ENCODE data around the gene GLRX5. TPM values are rescaled to one million over a fixed set of nuclear protein-coding genes. Genes with fewer than 3 reads are reported as not detected.

Gene GLRX5
- total RNA-seq, 1 donor from 2014 or later, result 23.7 TPM

- Histone ChIP-seq H3K4me3 (no peak overlapping the region), H3K27ac (no peak overlapping the region), H3K36me3 (no peaks in the 10 kb centered on the region), H3K27me3 (ENCODE audit: low read depth) (no peaks in the 10 kb centered on the region), H3K4me1 (peaks cover 64% of the 10 kb centered on the region), H3K9me3 (no peaks in the 10 kb centered on the region)
- intact Hi-C loops (cut with DNase I), result no loop called here
- ATAC-seq (no peak), DNase-seq (no peak)
- TF ChIP-seq, protein P1, sequence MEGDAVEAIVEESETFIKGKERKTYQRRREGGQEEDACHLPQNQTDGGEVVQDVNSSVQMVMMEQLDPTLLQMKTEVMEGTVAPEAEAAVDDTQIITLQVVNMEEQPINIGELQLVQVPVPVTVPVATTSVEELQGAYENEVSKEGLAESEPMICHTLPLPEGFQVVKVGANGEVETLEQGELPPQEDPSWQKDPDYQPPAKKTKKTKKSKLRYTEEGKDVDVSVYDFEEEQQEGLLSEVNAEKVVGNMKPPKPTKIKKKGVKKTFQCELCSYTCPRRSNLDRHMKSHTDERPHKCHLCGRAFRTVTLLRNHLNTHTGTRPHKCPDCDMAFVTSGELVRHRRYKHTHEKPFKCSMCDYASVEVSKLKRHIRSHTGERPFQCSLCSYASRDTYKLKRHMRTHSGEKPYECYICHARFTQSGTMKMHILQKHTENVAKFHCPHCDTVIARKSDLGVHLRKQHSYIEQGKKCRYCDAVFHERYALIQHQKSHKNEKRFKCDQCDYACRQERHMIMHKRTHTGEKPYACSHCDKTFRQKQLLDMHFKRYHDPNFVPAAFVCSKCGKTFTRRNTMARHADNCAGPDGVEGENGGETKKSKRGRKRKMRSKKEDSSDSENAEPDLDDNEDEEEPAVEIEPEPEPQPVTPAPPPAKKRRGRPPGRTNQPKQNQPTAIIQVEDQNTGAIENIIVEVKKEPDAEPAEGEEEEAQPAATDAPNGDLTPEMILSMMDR (IDR thresholded peaks at IDR 0.05), result no peak
Observed at GRCh38 chr14:95510804-95511203, 24.0 kb upstream of the GLRX5 start.

DNA sequence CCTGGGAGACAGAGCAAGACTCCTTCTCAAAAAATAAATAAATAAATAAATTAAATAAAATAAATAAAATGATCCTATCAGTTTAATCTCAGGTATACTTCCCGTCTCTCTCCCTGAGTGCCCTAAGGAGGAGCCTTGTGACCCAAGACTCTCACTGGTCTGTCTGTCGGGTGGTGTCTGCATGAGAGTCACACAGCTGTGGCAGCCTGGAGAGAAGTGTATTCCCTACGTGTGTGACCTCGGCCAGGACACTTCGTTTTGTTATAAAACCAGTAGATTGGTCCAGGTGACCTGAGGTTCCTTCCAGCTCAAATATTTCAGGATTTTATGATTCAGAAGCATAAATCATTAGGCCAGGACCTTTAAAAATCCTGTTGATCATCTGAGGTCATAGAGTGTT, 23.2 kb upstream of the GLRX5 start:
- no peaks in the 10 kb centered on the region for H3K36me3 ChIP-seq
- intact Hi-C loops (cut with DNase I), result no loop called here
- no peaks in the 10 kb centered on the region for H3K27me3 ChIP-seq (ENCODE audit: low read depth)
- TF ChIP-seq, protein P1 (IDR thresholded peaks at IDR 0.05), result no peak
- H3K4me1 ChIP-seq, result peaks cover 60% of the 10 kb centered on the region
- no peaks in the 10 kb centered on the region for H3K9me3 ChIP-seq
- DNase-seq (no peak), ATAC-seq (no peak)
- no peak overlapping the region for H3K4me3 ChIP-seq
- H3K27ac ChIP-seq, result no peak overlapping the region

DNA sequence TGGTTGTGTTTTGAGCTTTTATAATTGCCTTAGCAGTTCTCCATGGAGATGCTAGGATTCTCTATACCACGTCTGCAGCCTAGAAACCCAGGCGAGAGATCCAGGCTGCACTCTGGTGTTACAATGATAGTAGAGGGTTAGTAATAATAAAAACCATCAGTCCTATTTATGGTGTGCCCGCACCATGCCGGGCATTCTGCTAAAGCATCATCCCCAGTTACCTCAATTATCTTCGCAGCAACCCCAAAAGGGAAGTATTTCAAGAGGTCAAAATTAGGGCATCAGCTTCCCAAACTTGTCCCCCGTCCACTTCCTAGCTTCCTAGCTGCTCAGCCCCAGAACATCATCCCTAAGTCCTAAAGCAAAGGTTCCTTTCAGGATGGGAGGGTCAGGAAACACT, 21.6 kb upstream of the GLRX5 start:
- no peak overlapping the region for H3K4me3 ChIP-seq
- H3K9me3 ChIP-seq, result no peaks in the 10 kb centered on the region
- intact Hi-C loops (cut with DNase I), result no loop called here
- DNase-seq (no peak), ATAC-seq (no peak)
- TF ChIP-seq, protein P1 (IDR thresholded peaks at IDR 0.05), result no peak
- no peaks in the 10 kb centered on the region for H3K36me3 ChIP-seq
- peaks cover 60% of the 10 kb centered on the region for H3K4me1 ChIP-seq
- H3K27me3 ChIP-seq (ENCODE audit: low read depth), result no peaks in the 10 kb centered on the region
- no peak overlapping the region for H3K27ac ChIP-seq

GRCh38 chr14:95514131-95515079, 20.4 kb upstream of the GLRX5 start:
- DNase-seq, result peak; percentile 54
- ATAC-seq, result peak; percentile 57 to 72
- intact Hi-C loops (cut with DNase I), result no loop called here
- no peaks in the 10 kb centered on the region for H3K27me3 ChIP-seq (ENCODE audit: low read depth)
- no peaks in the 10 kb centered on the region for H3K36me3 ChIP-seq
- peaks cover 62% of the 10 kb centered on the region for H3K4me1 ChIP-seq
- H3K9me3 ChIP-seq, result no peaks in the 10 kb centered on the region
- TF ChIP-seq, protein P1 (IDR thresholded peaks at IDR 0.05), result no peak
- peak overlapping the region; percentile 80 for H3K27ac ChIP-seq
- H3K4me3 ChIP-seq, result peak overlapping the region; percentile 78

DNA sequence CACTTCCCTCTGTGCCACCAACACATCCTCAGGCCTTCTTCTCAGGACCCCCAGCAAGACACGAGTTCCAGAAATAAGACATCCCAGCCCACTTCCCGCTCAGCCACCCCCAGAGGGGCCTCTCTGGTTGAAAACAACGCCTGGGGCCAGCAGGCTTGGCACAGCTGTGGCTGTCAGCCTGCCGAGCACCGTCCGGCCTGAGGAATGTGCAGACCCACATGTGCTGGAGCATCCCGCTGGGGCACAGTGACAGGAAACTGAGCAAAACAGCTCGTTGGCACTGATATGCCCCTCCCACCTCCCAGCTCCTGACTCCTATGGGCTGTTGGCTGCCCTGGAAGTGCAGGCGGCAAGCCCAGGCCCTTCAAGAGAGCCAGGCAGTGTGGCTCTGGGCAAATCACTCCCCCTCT, 19.8 kb upstream of the GLRX5 start:
- intact Hi-C loops (cut with DNase I), result no loop called here
- Histone ChIP-seq H3K4me1 (peaks cover 69% of the 10 kb centered on the region), H3K4me3 (peak overlapping the region; percentile 78), H3K27me3 (ENCODE audit: low read depth) (no peaks in the 10 kb centered on the region), H3K9me3 (no peaks in the 10 kb centered on the region), H3K27ac (peak overlapping the region; percentile 80), H3K36me3 (no peaks in the 10 kb centered on the region)
- TF ChIP-seq, protein P1 (IDR thresholded peaks at IDR 0.05), result no peak
- ATAC-seq (peak; percentile 31 to 53), DNase-seq (peak; percentile 63)

Measured in lower lobe of right lung (tissue), 2 donors.